GM21619 (cell line): ENCODE measurements around the gene JUN.
"Not testable (repeated sequence)": the region's sequence is repeated elsewhere in the genome, so short reads cannot be mapped to it uniquely, and the experiment has no call there.

Experiments
- ATAC-seq: cut with Tn5 transposase; IDR thresholded peaks from one replicate; pipeline ENCODE4 v1.9.1; 2021; ENCODE audit not compliant: unreplicated experiment

JUN gene

GRCh38 chr1:58809325-58810010, 25.6 kb upstream of the JUN start:
- ATAC-seq = no peak

GRCh38 chr1:58808077-58808476, 24.2 kb upstream of the JUN start:
- ATAC-seq = no peak

GRCh38 chr1:58805716-58806571, 22.1 kb upstream of the JUN start:
- ATAC-seq = peak; percentile 58

DNA sequence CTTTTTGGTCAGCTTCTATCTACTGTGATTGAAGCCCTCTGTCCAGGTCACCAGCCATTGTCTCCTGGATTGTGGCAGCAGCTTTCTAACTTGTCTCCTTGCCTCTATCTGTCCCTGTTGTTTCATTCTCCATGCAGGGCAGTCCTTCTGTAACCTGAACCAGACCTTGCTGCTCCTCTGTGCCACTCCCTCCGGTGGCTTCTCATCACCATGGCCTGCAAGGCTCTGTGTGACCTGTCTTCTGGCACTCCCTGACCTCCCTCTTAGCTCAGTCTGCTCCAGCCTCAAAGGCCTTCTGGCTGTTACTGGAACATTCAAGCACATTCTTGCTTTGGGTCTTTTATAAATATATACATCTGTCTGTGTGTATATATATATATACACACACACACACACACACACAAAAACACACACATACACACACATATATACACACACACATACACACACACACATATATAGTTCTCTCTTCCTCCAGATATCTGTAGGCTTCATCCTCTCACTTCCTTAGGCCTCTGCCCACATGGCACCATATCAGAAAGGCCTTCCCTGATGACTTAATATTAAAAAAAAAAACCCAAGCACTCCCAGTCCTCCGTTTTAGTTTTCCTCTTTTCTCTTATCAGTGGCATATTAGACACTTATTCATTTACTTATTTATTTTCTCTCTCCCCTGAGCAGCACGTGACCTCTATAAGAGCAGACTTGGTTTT, 21.2 kb upstream of the JUN start:
- no peak for ATAC-seq

GRCh38 chr1:58803858-58804257, 20.0 kb upstream of the JUN start:
- ATAC-seq = no peak

- ATAC-seq = no peak
Observed at GRCh38 chr1:58802640-58803399, 19.0 kb upstream of the JUN start.

- ATAC-seq = not testable (repeated sequence)
Observed at GRCh38 chr1:58801286-58801685, 17.4 kb upstream of the JUN start.

GRCh38 chr1:58799650-58800049, 15.8 kb upstream of the JUN start:
- ATAC-seq = no peak

- no peak for ATAC-seq
Observed at GRCh38 chr1:58798910-58799442, 15.1 kb upstream of the JUN start.

GRCh38 chr1:58796416-58796815, 12.6 kb upstream of the JUN start:
- no peak for ATAC-seq

- no peak for ATAC-seq
Observed at GRCh38 chr1:58794585-58794984, 10.7 kb upstream of the JUN start.

DNA sequence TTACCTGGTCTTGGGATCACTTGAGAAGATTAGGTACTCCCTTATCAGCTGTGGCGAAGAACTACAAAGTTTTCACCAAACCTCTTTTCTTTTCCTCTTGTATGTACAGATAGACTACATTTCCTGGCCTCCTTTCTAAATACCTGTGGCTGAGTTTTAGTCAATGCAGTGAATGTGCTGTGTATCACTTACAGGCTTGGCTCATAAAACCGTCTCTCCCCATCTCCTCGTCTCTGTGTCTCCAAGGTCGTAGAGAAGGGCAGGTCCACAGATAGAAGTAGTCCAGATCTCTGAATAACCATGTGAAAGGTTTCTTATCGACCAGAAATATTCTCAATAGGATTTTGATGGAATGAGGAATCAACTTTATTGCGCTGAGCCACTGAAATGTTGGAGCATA, 9.0 kb upstream of the JUN start:
- no peak for ATAC-seq

- ATAC-seq = no peak
Observed at GRCh38 chr1:58791106-58791505, 7.3 kb upstream of the JUN start.

- ATAC-seq = no peak
Observed at GRCh38 chr1:58789996-58790660, 6.3 kb upstream of the JUN start.

DNA sequence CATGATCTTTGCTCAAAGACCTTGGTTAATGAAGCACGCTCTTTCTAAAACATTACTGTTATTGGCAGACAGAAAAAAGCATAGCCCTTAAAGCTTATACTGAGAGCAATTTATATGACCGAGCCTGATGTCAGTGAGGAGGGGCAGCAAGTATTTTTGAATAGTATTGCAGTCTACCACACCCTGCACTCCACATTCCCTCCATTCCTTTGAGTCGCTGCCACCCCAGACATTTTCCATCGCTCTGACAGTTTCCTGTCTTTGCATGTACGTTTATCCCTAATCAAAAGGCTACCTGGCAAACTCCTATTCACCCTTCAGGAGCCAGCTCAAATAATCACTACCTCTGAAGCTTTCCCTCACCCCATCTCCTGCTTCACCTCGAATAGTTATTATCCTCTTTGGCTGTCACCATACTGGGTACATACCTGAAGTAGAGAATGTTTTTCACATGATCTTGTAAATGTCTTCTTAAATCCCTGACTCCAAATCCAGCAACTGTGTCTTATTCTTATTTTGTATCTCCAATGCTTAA, 5.5 kb upstream of the JUN start:
- ATAC-seq = no peak

- no peak for ATAC-seq
Observed at GRCh38 chr1:58788259-58788658, 4.4 kb upstream of the JUN start.

- ATAC-seq = no peak
Observed at GRCh38 chr1:58786927-58787245, 3.0 kb upstream of the JUN start.

GRCh38 chr1:58786184-58786926, 2.5 kb upstream of the JUN start:
- no peak for ATAC-seq

DNA sequence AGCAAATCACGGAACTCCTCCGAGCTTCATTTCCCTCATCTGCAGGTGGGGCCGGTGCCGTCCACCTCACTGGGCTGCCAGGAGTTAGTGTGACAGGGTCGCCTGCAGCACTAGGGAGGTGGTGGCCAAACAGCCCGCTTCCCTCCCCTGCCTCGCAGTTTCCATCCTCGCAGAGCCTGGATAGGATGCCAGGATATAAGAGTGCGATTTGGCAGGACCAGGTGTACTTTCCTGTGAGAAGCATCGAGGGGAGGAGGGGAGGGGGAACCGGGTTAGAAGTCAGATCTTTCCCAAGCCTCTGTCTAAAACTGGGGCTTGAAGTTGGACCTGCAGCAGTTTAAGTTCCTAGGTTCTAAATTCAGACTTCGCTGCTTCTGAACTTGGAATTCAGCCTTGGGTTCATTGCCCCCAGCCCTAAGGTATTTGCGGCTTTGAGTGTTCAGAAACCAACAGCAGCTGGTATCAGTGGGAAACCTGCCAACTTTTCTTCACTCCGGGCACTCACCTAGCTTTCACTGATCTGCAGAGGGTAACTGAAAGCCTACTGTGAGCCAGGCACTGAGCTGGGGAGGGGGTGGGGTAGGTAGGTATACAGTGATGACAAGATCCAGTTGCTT, 1.7 kb upstream of the JUN start:
- no peak for ATAC-seq
